Urinary bladder (tissue), 4 donors: ENCODE data around the gene SNF8. TPM values are rescaled to one million over a fixed set of nuclear protein-coding genes. Genes with fewer than 3 reads are reported as not detected.

Experiments used
- DNase-seq: peaks from one replicate; pipeline ENCODE4 v3.0.0-alpha.2; 2015; ENCODE audit errors: extremely low spot score
- H3K27ac ChIP-seq: one replicate; pipeline ENCODE4 v1.5.1; 2013; ENCODE audit warnings: low read depth, mild to moderate bottlenecking, moderate library complexity
- H3K36me3 ChIP-seq: one replicate; pipeline ENCODE4 v1.6.1; 2013; ENCODE audit warnings: mild to moderate bottlenecking, moderate library complexity; ENCODE audit not compliant: insufficient read depth
- H3K4me1 ChIP-seq: one replicate; pipeline ENCODE4 v1.6.1; 2013; ENCODE audit warnings: mild to moderate bottlenecking, moderate library complexity; ENCODE audit not compliant: insufficient read depth
- H3K4me3 ChIP-seq: one replicate; pipeline ENCODE4 v1.5.1; 2013; ENCODE audit warnings: low read depth, low read length
- WGBS: extraction: QIAGEN DNeasy Blood & Tissue Kit; methylation state at CpG from one replicate; pipeline ENCODE4 v1.1.7; 2013; 5-methylcytosine and 5-hydroxymethylcytosine counted together
- polyA plus RNA-seq: library from polyadenylated mRNA; stranded (reverse); fragments of 200-250 nt; gene quantifications from one replicate; pipeline ENCODE4 v1.2.3, GENCODE V29; 2013
- total RNA-seq: library from RNA; depleted of rRNA; stranded (reverse); fragments of >200 nt; gene quantifications from one replicate; pipeline ENCODE4 v1.2.3, GENCODE V29; 2014
- donor health status: healthy with polysubstance abuse.
- donor health status: healthy.

Gene SNF8, protein sequence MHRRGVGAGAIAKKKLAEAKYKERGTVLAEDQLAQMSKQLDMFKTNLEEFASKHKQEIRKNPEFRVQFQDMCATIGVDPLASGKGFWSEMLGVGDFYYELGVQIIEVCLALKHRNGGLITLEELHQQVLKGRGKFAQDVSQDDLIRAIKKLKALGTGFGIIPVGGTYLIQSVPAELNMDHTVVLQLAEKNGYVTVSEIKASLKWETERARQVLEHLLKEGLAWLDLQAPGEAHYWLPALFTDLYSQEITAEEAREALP
- total RNA-seq (31.7 TPM), polyA plus RNA-seq (126 TPM)

GRCh38 chr17:48944515-48945260 is at the start of gene SNF8:
TSS of gene SNF8 (minus strand) at chr17:48944842. CDS start at chr17:48944734, 108 bp downstream.
- WGBS = 2% methylated on average over 55 of the region's 55 CpGs
- H3K27ac ChIP-seq = peak within 1 kb of the TSS; percentile 77
- H3K4me1 ChIP-seq = peaks cover 3% of the 10 kb centered on the region
- peak; percentile 53 for DNase-seq
- no peaks in the 10 kb centered on the region for H3K36me3 ChIP-seq
- peak within 1 kb of the TSS; percentile 73 for H3K4me3 ChIP-seq

DNA sequence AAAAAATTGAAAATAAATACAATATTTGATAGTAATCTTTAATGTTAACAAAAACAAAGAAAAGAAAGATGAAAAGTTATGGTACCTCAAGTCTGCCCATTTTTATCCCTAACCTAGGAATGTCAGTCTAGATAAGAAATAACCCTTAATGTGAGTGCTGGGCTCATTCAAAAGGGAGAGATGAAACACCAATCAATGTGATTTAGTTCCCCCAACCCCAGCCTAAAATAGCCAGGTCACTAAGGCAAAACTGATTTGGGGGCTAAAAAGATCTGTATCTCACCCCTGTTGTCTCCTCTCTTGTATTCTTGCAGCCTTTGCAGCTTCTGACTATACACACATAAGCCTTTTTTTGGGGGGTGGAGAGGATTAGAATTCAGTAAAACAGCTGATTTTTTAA is 49.3 kb upstream of the SNF8 start:
- peaks cover 2% of the 10 kb centered on the region for H3K4me1 ChIP-seq
- DNase-seq = no peak
- no peak overlapping the region for H3K4me3 ChIP-seq
- H3K36me3 ChIP-seq = no peaks in the 10 kb centered on the region
- H3K27ac ChIP-seq = no peak overlapping the region

GRCh38 chr17:48993305-48993704 is 48.7 kb upstream of the SNF8 start:
- H3K36me3 ChIP-seq = no peaks in the 10 kb centered on the region
- H3K4me1 ChIP-seq = peaks cover 2% of the 10 kb centered on the region
- no peak overlapping the region for H3K4me3 ChIP-seq
- no peak overlapping the region for H3K27ac ChIP-seq
- DNase-seq = no peak

DNA sequence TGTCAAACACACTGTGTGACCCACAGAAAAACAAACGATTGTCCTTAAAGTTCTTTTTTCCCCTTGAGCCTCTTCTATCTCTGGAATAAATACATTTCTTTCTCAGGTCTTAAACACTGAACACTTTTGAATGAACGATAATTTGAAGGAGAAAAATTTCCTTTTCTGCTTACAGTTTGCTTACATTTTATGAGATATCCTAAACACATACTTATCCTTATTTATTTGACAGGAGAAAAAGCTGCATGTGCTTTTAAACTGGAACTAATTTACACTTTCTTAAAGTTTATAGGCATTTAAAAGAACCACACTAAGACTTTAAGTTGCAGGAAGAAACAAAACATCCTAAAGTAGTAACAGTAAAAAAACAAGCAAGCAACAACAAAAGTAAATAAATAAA is 47.8 kb upstream of the SNF8 start:
- Histone ChIP-seq H3K27ac (no peak overlapping the region), H3K36me3 (no peaks in the 10 kb centered on the region), H3K4me3 (no peak overlapping the region), H3K4me1 (no peaks in the 10 kb centered on the region)
- 30% methylated on average over 2 of the region's 2 CpGs for WGBS
- DNase-seq = no peak

DNA sequence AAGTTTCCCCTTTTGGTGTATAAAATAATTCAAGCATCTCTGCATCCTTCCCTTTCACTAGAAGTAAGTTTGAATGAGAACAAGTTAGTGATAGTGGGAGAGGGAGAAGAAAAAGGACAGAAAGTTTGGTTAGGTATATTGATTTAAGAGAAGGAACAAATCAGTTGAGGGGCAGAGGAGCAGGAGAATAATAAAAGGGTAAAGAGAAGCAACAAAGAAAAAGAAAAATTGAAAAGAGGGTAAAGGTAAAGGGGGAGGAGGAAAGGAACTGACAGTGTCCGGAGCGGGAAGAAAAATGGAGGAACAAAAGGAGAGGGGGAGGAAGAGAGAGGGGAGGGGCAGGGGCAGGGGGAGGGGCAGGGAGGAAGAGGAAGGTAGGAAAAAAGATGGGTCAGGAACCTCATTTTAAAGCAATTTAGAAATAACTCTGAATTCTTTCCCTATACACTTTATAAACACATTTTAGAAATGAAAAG is 46.3 kb upstream of the SNF8 start:
- DNase-seq = no peak

GRCh38 chr17:48989100-48989499 is 44.5 kb upstream of the SNF8 start:
- DNase-seq = no peak

More for the DNA sequence above, 46.3 kb upstream of the SNF8 start:
- H3K27ac ChIP-seq = no peak overlapping the region
- no peaks in the 10 kb centered on the region for H3K4me1 ChIP-seq
- no peaks in the 10 kb centered on the region for H3K36me3 ChIP-seq
- no peak overlapping the region for H3K4me3 ChIP-seq
- WGBS = 24% methylated on average over 2 of the region's 2 CpGs

DNA sequence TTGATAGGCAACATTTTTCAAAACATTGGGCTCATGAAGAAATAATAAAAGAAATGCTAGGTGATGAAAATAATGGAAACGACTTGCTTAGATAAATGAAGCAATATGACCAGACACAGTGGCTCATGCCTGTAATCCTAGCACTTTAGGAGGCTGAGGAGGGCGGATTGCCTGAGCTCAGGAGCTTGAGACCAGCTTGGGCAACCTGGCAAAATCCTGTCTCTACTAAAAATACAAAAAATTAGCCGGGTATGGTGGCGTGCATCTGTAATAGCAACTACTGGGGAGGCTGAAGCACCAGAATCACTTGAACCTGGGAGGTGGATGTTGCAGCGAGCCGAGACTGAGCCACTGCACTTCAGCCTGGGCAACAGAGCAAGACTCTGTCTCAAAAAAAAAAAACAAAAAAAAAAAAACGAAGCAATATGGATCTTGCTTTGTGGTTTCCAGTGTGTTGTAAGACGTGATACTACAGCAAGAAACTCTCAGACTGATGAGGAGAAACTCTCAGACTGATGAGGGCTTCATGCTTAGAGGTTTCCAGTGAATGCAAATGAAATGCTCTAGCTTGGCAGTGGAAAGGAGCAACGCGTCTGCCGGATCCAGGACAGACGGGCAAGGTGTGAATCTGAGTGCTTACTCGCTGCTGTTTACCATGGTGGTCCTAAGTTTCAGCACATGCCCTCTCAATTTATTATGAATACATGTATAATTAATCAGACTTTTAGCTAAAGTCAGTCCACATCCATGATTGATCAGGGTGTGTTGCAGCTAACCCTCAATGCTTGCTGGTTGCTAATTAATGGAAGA is 41.0 kb upstream of the SNF8 start:
- no peaks in the 10 kb centered on the region for H3K4me1 ChIP-seq
- no peaks in the 10 kb centered on the region for H3K36me3 ChIP-seq
- no peak overlapping the region for H3K27ac ChIP-seq
- H3K4me3 ChIP-seq = no peak overlapping the region
- DNase-seq = no peak
- WGBS = 66% methylated on average over 13 of the region's 13 CpGs

More at GRCh38 chr17:48989100-48989499, 44.5 kb upstream of the SNF8 start:
- Histone ChIP-seq H3K4me3 (no peak overlapping the region), H3K4me1 (no peaks in the 10 kb centered on the region), H3K27ac (no peak overlapping the region), H3K36me3 (no peaks in the 10 kb centered on the region)
- 87% methylated on average over 4 of the region's 4 CpGs for WGBS

- WGBS = 76% methylated on average over 3 of the region's 3 CpGs
- Histone ChIP-seq H3K4me1 (no peaks in the 10 kb centered on the region), H3K27ac (no peak overlapping the region), H3K36me3 (no peaks in the 10 kb centered on the region), H3K4me3 (no peak overlapping the region)
- DNase-seq = no peak
Measured at GRCh38 chr17:48981927-48982539, 37.4 kb upstream of the SNF8 start.

DNA sequence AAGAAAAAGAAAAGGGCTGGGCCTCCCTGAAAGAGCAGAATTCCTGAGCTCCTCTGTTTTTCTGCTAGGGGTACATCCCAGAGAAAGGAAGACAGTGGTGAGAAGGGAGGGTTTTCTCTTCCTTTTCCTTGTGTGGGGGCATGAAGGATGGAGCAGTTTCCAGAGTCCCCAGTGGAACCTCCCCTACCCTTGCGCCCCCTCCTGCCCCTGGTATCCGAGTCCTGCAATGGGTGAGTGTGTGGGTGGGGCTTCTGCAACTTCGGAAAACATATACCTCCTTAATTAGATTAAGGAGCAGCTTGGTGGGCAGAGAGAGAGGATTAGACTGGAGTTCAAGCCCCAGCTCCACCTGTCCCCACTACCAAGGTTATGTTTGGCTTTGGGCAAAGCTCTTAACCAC is 29.2 kb upstream of the SNF8 start:
- Histone ChIP-seq H3K4me3 (no peak overlapping the region), H3K4me1 (no peaks in the 10 kb centered on the region), H3K27ac (no peak overlapping the region), H3K36me3 (no peaks in the 10 kb centered on the region)
- DNase-seq = no peak
- 50% methylated on average over 3 of the region's 3 CpGs for WGBS

- no peaks in the 10 kb centered on the region for H3K36me3 ChIP-seq
- H3K4me1 ChIP-seq = no peaks in the 10 kb centered on the region
- no peak overlapping the region for H3K27ac ChIP-seq
- 61% methylated on average over 7 of the region's 7 CpGs for WGBS
- H3K4me3 ChIP-seq = no peak overlapping the region
- no peak for DNase-seq
Measured at GRCh38 chr17:48972749-48973097, 28.1 kb upstream of the SNF8 start.

DNA sequence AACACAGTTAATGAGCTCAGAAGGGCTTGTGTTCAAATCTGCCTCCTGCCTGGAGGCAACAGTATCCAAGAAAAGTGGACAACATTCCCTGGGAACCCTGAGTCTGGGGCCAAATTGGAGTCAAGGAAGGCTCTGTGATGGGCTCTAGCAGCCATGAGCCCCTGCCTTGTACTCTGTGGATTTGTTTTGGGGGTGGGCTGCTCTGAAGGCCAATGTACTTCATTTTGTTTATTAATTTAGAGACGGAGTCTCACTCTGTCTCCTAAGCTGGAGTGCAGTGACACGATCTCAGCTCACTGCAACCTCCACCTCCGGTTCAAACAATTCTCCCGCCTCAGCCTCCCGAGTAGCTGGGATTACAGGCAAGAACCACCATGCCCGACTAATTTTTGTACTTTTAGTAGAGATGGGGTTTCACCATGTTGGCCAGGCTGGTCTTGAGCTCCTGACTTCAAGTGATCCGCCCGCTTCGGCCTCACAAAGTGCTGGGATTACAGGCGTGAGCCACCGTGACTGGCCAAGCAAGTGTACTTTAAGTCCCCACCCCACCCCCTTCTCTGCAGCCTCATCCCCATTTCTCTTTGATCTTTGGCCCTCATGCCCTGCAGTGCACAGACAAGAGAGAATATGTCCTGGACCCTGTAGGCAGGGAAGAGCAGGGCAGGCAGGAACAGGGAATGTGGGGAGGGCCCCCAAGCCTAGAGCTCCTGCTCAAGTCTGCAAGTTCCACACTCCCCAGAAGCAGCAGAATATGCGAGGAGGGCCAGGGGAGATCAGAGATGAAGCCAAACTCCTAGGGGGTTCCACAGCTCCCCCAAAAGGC is 26.4 kb upstream of the SNF8 start:
- Histone ChIP-seq H3K27ac (no peak overlapping the region), H3K36me3 (no peaks in the 10 kb centered on the region), H3K4me1 (no peaks in the 10 kb centered on the region), H3K4me3 (no peak overlapping the region)
- 86% methylated on average over 12 of the region's 12 CpGs for WGBS
- no peak for DNase-seq

GRCh38 chr17:48970224-48970623 is 25.6 kb upstream of the SNF8 start:
- H3K4me3 ChIP-seq = no peak overlapping the region
- H3K4me1 ChIP-seq = no peaks in the 10 kb centered on the region
- no peaks in the 10 kb centered on the region for H3K36me3 ChIP-seq
- no peak for DNase-seq
- 25% methylated on average over 4 of the region's 4 CpGs for WGBS
- no peak overlapping the region for H3K27ac ChIP-seq
